Right atrium auricular region (tissue), 2 donors: ENCODE data around the gene INTS11. TPM values are rescaled to one million over a fixed set of nuclear protein-coding genes. Genes with fewer than 3 reads are reported as not detected.

Experiments
- DNase-seq: peaks from one replicate; pipeline ENCODE4 v3.0.0-alpha.2; 2019; ENCODE audit warnings: low spot score
- H3K27ac ChIP-seq, 2 donors: fragments of 200-600 bp; sonication (generic); 1 replicate in 1 of 2; 2 replicates in 1 of 2; pipeline ENCODE4 v1.5.1; 2016 to 2019
- H3K27me3 ChIP-seq, 2 donors: fragments of 200-600 bp; sonication (generic); one replicate each; pipeline versions ENCODE4 v1.5.1 to v1.6.0; 2017 to 2019
- H3K36me3 ChIP-seq: fragments of 200-600 bp; sonication (generic); one replicate; pipeline ENCODE4 v1.5.1; 2016
- H3K4me1 ChIP-seq, 2 donors: fragments of 200-600 bp; sonication (generic); one replicate each; pipeline versions ENCODE4 v1.5.1 to v1.6.0; 2017 to 2019
- H3K4me3 ChIP-seq, 2 donors: fragments of 200-600 bp; sonication (generic); 1 replicate in 1 of 2; 2 replicates in 1 of 2; pipeline ENCODE4 v1.5.1; 2017 to 2019; ENCODE audit warnings: mild to moderate bottlenecking in 1 of 2, moderate library complexity in 1 of 2
- H3K9me3 ChIP-seq, 2 donors: fragments of 200-600 bp; sonication (generic); one replicate each; pipeline ENCODE4 v1.5.1; 2019
- total RNA-seq, 2 donors: library from RNA; depleted of rRNA; stranded (reverse); fragments of >200 nt; gene quantifications; one replicate each; pipeline ENCODE4 v1.1.0, GENCODE V29; 2016
- TF ChIP-seq, protein P1 (sequence below), 2 donors: fragments of 200-600 bp; sonication (generic); IDR thresholded peaks; one replicate each; pipeline ENCODE4 v1.5.1; 2019; ENCODE audit warnings: antibody characterized with exemption in 2 of 2

The INTS11 gene
- total RNA-seq, 2 donors from 2014 or later = 59.6 to 65.2 TPM

DNA sequence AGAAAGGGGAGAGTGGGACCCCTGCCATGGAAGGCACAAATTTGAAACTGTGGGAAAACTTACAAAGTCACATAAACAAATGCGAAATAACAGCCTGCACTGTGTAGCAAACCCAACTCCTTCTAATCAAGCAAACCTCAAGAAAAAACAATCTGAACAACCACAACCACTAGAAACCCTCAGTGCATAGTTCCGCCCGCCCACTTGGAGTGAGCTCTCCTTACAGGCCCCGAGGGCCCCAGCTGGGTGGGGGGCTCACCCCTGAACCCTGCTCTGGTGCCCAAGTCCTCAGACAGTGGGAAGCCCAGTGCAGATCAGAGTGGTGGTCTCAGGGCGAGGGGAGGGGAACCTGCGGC is 34.8 kb upstream of the INTS11 start:
- DNase-seq = no peak
- peak overlapping the region in 1 of 2 donors; percentile 55 for H3K4me3 ChIP-seq

GRCh38 chr1:1358433-1359271 is 34.2 kb upstream of the INTS11 start, which contains the start of gene MXRA8:
TSS of gene MXRA8 (minus strand) at chr1:1358555. CDS start at chr1:1358504, 51 bp downstream.
- H3K4me3 ChIP-seq = peak within 1 kb of the TSS; percentile 42 to 55
- peak; percentile 86 for DNase-seq
- peaks cover 8% of the 10 kb centered on the region for H3K36me3 ChIP-seq
- peak within 1 kb of the TSS; percentile 77 to 88 for H3K27ac ChIP-seq
- TF ChIP-seq, protein P1, sequence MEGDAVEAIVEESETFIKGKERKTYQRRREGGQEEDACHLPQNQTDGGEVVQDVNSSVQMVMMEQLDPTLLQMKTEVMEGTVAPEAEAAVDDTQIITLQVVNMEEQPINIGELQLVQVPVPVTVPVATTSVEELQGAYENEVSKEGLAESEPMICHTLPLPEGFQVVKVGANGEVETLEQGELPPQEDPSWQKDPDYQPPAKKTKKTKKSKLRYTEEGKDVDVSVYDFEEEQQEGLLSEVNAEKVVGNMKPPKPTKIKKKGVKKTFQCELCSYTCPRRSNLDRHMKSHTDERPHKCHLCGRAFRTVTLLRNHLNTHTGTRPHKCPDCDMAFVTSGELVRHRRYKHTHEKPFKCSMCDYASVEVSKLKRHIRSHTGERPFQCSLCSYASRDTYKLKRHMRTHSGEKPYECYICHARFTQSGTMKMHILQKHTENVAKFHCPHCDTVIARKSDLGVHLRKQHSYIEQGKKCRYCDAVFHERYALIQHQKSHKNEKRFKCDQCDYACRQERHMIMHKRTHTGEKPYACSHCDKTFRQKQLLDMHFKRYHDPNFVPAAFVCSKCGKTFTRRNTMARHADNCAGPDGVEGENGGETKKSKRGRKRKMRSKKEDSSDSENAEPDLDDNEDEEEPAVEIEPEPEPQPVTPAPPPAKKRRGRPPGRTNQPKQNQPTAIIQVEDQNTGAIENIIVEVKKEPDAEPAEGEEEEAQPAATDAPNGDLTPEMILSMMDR (IDR thresholded peaks at IDR 0.05) = no peak
- peaks cover 6 to 17% of the 10 kb centered on the region in 2 donors for H3K27me3 ChIP-seq
- peaks cover 0 to 74% of the 10 kb centered on the region in 2 donors for H3K4me1 ChIP-seq
- no peaks in the 10 kb centered on the region for H3K9me3 ChIP-seq

More for the DNA sequence above, 34.8 kb upstream of the INTS11 start:
- TF ChIP-seq, protein P1 (IDR thresholded peaks at IDR 0.05) = no peak
- H3K9me3 ChIP-seq = no peaks in the 10 kb centered on the region
- peaks cover 4% of the 10 kb centered on the region for H3K36me3 ChIP-seq
- H3K4me1 ChIP-seq = peaks cover 0 to 67% of the 10 kb centered on the region in 2 donors
- peaks cover 1 to 11% of the 10 kb centered on the region in 2 donors for H3K27me3 ChIP-seq
- peak overlapping the region; percentile 77 to 88 for H3K27ac ChIP-seq

DNA sequence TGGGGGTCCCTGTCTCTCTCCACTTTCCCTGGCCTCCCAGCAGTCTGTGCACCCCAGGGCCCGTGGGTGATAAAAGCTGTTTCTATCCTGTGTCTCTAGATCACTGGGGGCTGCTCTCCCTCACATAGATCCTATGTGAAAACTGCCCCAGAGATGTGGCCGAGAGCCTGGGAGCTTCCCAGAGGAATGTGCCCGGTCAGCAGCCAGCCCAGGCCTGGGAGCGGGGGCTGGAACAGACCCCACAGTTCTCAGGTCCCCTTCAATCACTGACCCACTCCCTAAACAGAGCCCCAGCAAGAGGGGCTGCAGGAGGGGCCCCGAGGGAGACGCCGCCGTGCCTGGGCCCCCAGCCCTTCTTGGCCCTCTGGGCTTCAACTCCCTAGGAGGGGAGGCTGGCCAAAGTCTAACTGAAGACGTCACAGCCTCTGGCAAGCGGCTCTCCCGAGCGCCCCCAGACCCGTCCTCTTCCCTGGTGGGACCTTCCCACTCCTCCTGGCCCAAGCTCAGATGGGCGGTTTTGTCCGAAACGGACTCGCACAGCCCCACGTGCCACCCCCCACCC is 33.5 kb upstream of the INTS11 start:
- Histone ChIP-seq H3K4me1 (peaks cover 0 to 81% of the 10 kb centered on the region in 2 donors), H3K4me3 (peak overlapping the region; percentile 42 to 55), H3K36me3 (peaks cover 8% of the 10 kb centered on the region), H3K27ac (peak overlapping the region; percentile 77 to 88), H3K27me3 (peaks cover 6 to 19% of the 10 kb centered on the region in 2 donors), H3K9me3 (no peaks in the 10 kb centered on the region)
- TF ChIP-seq, protein P1 (IDR thresholded peaks at IDR 0.05) = no peak
- DNase-seq = no peak

- DNase-seq = no peak
- H3K27me3 ChIP-seq = peaks cover 6 to 19% of the 10 kb centered on the region in 2 donors
- no peaks in the 10 kb centered on the region for H3K9me3 ChIP-seq
- H3K36me3 ChIP-seq = peaks cover 8% of the 10 kb centered on the region
- H3K4me3 ChIP-seq = peak overlapping the region; percentile 42 to 55
- TF ChIP-seq, protein P1 (IDR thresholded peaks at IDR 0.05) = no peak
- peak overlapping the region; percentile 77 to 88 for H3K27ac ChIP-seq
- peaks cover 0 to 88% of the 10 kb centered on the region in 2 donors for H3K4me1 ChIP-seq
Measured at GRCh38 chr1:1356796-1357401, 32.4 kb upstream of the INTS11 start.

DNA sequence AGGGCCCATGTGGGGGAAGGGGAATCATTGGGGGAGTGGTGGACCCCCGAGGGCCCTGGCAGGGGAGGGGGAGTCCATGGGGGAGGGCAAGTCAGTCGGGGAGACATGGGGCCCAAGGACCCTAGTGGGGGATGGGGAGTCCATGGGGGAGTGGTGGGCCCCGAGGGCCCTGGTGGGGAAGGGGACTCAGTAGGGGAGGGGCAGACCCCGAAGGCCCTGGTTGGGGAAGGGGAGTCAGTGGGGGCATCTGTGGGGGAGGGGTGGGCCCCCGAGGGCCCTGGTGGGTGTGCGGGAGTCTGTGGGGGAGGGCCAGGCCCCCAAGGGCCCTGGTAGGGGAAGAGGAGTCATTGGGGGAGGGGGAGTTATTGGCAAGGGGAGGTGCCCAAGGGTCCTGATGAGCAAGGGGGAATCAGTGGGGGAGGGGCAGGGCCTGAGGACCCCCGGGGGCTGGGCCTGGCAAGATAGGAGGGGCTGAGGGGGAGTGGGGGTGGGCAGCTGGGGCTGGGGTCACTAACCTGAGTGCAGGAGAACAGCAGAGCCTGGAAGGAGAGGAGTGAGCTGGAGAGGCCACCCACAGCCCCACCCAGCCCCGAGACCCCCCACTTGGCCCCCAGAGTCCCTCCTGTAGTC is 31.8 kb upstream of the INTS11 start:
- TF ChIP-seq, protein P1 (IDR thresholded peaks at IDR 0.05) = no peak
- Histone ChIP-seq H3K4me3 (peak overlapping the region; percentile 42 to 55), H3K9me3 (no peaks in the 10 kb centered on the region), H3K36me3 (peaks cover 8% of the 10 kb centered on the region), H3K4me1 (peaks cover 0 to 88% of the 10 kb centered on the region in 2 donors), H3K27ac (peak overlapping the region; percentile 77 to 88), H3K27me3 (peaks cover 6 to 19% of the 10 kb centered on the region in 2 donors)
- DNase-seq = no peak
